HG03432 (cell line): ENCODE results near the gene CXCL11.
"Not testable (repeated sequence)": the region's sequence is repeated elsewhere in the genome, so short reads cannot be mapped to it uniquely, and the experiment has no call there.

ENCODE experiments used
- ATAC-seq: cut with Tn5 transposase; IDR thresholded peaks from one replicate; pipeline ENCODE4 v1.9.1; 2021; ENCODE audit warnings: mild to moderate bottlenecking, moderate library complexity; ENCODE audit not compliant: unreplicated experiment

CXCL11 gene

DNA sequence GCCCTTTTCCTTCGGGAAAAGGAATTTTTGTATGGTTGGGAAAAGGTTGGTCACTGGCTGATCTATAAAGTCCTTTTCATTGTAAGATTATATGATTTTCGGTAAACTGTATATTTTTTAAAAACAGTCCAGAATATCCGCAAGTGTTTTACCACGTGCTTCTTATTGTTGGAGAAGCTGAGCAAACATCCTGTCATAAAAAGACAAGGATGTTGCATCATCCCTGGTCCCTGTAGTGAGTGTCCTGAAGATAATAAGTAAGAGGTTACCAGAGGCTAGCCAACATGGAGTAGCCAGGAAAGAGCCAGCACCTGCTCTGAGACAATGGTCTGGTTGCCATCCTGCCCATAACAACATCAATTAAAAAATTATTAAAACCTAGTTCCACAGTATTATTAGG, 33.7 kb downstream of the CXCL11 start:
- no peak for ATAC-seq

DNA sequence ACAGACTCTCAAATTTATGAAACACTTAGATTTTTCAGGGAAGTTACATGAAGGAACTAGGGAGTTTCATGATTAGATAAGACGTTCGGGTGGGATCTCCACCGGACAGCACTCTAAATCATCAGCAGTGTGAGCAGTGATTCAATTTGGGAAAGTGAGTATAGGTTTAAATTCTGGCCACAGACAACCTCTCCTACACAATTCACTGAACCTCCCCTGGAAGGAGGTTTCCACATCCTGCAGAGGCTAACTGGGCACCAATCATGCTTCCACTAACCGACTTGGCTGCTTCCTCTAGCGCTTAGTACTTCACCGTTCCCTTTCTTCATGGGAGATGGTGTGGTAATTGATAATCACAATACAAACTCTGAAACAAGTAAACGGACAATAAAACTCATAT, 34.2 kb downstream of the CXCL11 start:
- no peak for ATAC-seq

- ATAC-seq = no peak
Measured at GRCh38 chr4:76000279-76000678, 35.6 kb downstream of the CXCL11 start.

DNA sequence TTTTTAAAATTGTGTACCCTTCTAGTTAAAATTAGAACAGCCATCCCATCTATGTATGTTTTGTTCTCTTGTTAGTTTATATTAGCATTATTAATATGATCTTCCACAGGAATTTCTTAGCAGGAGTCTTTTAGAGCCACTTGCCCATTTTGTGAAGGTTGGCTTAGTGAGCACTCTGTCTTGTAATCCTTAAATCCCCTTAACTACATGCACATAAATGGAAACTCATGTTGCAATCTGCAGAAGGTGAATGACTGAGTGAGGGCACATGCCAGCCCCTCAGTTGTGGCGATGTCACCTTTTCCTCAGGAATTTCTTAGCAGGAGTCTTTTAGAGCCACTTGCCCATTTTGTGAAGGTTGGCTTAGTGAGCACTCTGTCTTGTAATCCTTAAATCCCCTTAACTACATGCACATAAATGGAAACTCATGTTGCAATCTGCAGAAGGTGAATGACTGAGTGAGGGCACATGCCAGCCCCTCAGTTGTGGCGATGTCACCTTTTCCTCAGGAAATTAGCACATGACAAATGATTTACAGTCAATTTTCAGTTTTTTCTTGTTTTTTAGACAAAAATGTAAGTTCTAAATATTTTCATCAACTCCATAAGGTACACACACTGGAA, 37.2 kb downstream of the CXCL11 start:
- not testable (repeated sequence) for ATAC-seq

- ATAC-seq = no peak
Measured at GRCh38 chr4:75997946-75998345, 37.9 kb downstream of the CXCL11 start.

DNA sequence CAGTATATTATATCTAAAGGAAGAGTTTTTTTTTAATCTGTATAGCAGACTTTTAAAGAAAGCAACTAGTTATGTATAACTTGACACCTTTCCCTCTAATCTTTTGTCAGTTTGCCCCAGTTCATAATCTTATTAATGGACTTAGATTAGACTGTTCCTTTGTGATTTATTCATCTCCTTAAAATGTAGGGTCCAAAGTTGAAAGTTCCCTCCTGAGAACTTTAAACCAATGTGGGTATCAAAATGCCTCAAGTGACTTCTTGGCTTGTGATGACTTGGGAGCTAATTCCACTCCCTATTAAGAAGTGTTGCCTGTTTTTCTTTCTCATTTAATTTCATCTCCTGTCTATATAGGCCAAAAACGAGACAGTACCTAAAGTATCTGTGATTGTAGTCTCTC, 38.8 kb downstream of the CXCL11 start:
- ATAC-seq = no peak

DNA sequence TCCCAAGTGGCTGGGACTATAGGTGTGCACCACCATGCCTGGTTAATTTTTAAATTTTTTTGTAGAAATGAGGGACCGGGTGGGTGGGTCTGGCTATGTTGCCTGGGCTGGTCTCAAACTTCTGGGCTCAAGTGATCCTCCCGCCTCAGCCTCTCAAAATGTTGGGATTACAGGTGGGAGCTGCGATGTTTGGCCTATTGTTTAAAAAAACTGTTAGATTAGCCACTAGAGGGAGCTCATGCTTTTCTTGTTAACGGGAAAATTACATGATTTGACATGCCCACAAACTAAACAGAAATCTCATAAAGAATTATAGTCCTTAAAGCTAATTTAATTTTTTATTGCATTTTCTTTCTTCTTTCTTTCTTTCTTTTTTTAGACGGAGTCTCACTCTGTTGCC, 40.1 kb downstream of the CXCL11 start:
- no peak for ATAC-seq

GRCh38 chr4:75992462-75992861, 43.4 kb downstream of the CXCL11 start:
- ATAC-seq = no peak

DNA sequence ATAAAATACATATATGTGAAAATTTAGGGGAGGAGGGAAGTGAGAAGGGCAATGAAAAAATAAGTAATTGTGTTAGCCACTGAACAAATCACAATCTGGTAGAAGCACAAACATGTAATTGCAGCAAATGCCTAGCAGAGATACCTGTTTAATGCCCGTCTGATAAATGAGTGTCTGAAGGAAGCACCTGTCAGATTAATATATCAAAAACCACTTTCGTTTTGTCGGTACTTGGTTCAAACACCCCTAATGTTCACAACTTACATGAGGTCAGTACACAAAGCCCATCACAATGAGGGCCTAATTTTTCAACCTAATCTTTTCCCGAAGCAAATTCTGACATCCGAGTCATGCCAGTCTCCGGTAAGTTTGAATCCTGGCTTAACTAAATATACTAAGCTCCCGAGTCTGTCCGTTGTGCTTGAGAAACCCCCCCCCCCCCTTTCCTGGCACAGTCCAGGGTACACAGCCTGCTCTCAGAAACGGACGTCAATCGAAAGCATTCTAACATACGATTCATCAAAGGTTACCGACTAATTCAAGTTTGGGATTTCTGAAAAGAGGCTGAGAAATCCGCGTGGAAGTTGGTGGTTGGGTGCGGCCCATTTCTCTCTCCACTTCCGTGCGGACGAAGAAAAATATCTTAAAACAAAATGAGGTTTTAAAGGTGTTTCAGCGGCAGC, 45.9 kb downstream of the CXCL11 start:
- ATAC-seq = no peak

DNA sequence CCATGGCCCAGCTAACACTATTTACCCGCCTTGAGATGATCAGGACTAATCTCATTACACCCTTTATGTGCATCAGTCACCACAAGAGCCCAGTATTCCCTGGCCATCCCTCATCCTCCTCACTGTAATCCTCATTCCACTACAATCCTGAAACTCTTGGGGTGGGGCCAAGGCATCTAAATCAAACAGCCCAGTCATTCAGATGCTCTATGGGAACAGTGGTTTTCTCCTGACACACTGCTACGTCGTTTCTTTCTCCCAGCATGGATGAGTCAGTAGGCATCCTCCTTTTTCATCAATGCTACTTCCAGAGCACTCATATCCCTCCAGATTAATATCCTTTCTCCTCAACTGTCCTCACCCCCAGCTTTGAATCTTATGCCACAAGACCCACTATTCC, 50.8 kb downstream of the CXCL11 start:
- no peak for ATAC-seq
